ENCODE results near the gene PDE8A.
A peak's percentile ranks its signal among the peaks of the same experiment; 100 is the strongest.

Gene PDE8A

GRCh38 chr15:84981711-84982300, at the start of gene PDE8A:
Gene PDE8A (plus strand): TSS chr15:84981856. CDS start chr15:84982163, 307 bp downstream.
- DNase-seq (ENCODE audit: low read depth): no peak

- no peak for DNase-seq (ENCODE audit: low read depth)
These were observed 46.5 kb upstream of the PDE8A start for GRCh38 chr15:84934942-84935729.

GRCh38 chr15:84937144-84937543, 44.5 kb upstream of the PDE8A start:
- no peak for DNase-seq (ENCODE audit: low read depth)

- DNase-seq (ENCODE audit: low read depth): no peak
These were observed 42.9 kb upstream of the PDE8A start for GRCh38 chr15:84938726-84939125.

- no peak for DNase-seq (ENCODE audit: low read depth)
These were observed 41.3 kb upstream of the PDE8A start for GRCh38 chr15:84940399-84940798.

- DNase-seq (ENCODE audit: low read depth): no peak
These were observed 39.2 kb upstream of the PDE8A start for GRCh38 chr15:84942456-84942855.

- DNase-seq (ENCODE audit: low read depth): no peak
These were observed 37.3 kb upstream of the PDE8A start for GRCh38 chr15:84944311-84944710.

GRCh38 chr15:84944861-84945260, 36.8 kb upstream of the PDE8A start:
- no peak for DNase-seq (ENCODE audit: low read depth)

GRCh38 chr15:84946772-84947489, 34.7 kb upstream of the PDE8A start:
- DNase-seq (ENCODE audit: low read depth): no peak

GRCh38 chr15:84947947-84948830, 33.5 kb upstream of the PDE8A start:
- peak; percentile 76 for DNase-seq (ENCODE audit: low read depth)

GRCh38 chr15:84949043-84949442, 32.6 kb upstream of the PDE8A start:
- DNase-seq (ENCODE audit: low read depth): no peak

- DNase-seq (ENCODE audit: low read depth): no peak
These were observed 31.6 kb upstream of the PDE8A start for GRCh38 chr15:84949845-84950569.

- DNase-seq (ENCODE audit: low read depth): no peak
These were observed 31.0 kb upstream of the PDE8A start for GRCh38 chr15:84950570-84951111.

- no peak for DNase-seq (ENCODE audit: low read depth)
These were observed 29.9 kb upstream of the PDE8A start for GRCh38 chr15:84951736-84952135.

- DNase-seq (ENCODE audit: low read depth): no peak
These were observed 28.5 kb upstream of the PDE8A start for GRCh38 chr15:84953136-84953535.

GRCh38 chr15:84953726-84954125, 27.9 kb upstream of the PDE8A start:
- no peak for DNase-seq (ENCODE audit: low read depth)

GRCh38 chr15:84955089-84955848, 26.4 kb upstream of the PDE8A start:
- DNase-seq (ENCODE audit: low read depth): no peak

GRCh38 chr15:84956199-84956598, 25.5 kb upstream of the PDE8A start:
- DNase-seq (ENCODE audit: low read depth): no peak

- no peak for DNase-seq (ENCODE audit: low read depth)
These were observed 21.1 kb upstream of the PDE8A start for GRCh38 chr15:84960391-84961113.

GRCh38 chr15:84961114-84961452, 20.6 kb upstream of the PDE8A start:
- DNase-seq (ENCODE audit: low read depth): no peak

All from HS-5 (cell line).